GM19240 (cell line): Measurements from ENCODE around the gene TPRG1.

ENCODE experiments used
- DNase-seq: peaks from one replicate; pipeline ENCODE4 v3.0.0; 2011; ENCODE audit warnings: low spot score; ENCODE audit not compliant: insufficient read length

TPRG1 gene

GRCh38 chr3:189165092-189165612 is 6.6 kb upstream of the TPRG1 start:
- no peak for DNase-seq

GRCh38 chr3:189166321-189166720 is 5.5 kb upstream of the TPRG1 start:
- no peak for DNase-seq

GRCh38 chr3:189167027-189167766 is 4.6 kb upstream of the TPRG1 start:
- no peak for DNase-seq

- no peak for DNase-seq
Observed at GRCh38 chr3:189168711-189169110, 3.1 kb upstream of the TPRG1 start.

GRCh38 chr3:189169728-189170127 is 2.0 kb upstream of the TPRG1 start:
- no peak for DNase-seq

GRCh38 chr3:189170559-189170958 is 1.2 kb upstream of the TPRG1 start:
- no peak for DNase-seq

- DNase-seq, result no peak
Observed at GRCh38 chr3:189172668-189173419, 1.1 kb downstream of the TPRG1 start.

- DNase-seq, result no peak
Observed at GRCh38 chr3:189184566-189184965, 12.8 kb downstream of the TPRG1 start.

- no peak for DNase-seq
Observed at GRCh38 chr3:189186101-189186500, 14.3 kb downstream of the TPRG1 start.

- no peak for DNase-seq
Observed at GRCh38 chr3:189188466-189188865, 16.7 kb downstream of the TPRG1 start.

- DNase-seq, result no peak
Observed at GRCh38 chr3:189192725-189193124, 21.0 kb downstream of the TPRG1 start.

GRCh38 chr3:189195302-189195701 is 23.5 kb downstream of the TPRG1 start:
- no peak for DNase-seq

- DNase-seq, result no peak
Observed at GRCh38 chr3:189202106-189202505, 30.3 kb downstream of the TPRG1 start.

GRCh38 chr3:189202583-189202982 is 30.8 kb downstream of the TPRG1 start:
- DNase-seq, result no peak

GRCh38 chr3:189204167-189204866 is 32.5 kb downstream of the TPRG1 start:
- no peak for DNase-seq

GRCh38 chr3:189204937-189205336 is 33.2 kb downstream of the TPRG1 start:
- no peak for DNase-seq

- DNase-seq, result no peak
Observed at GRCh38 chr3:189210251-189210770, 38.5 kb downstream of the TPRG1 start.

GRCh38 chr3:189212681-189213080 is 40.9 kb downstream of the TPRG1 start:
- no peak for DNase-seq

GRCh38 chr3:189214651-189215050 is 42.9 kb downstream of the TPRG1 start:
- DNase-seq, result no peak

- DNase-seq, result no peak
Observed at GRCh38 chr3:189222927-189223636, 51.3 kb downstream of the TPRG1 start.

- DNase-seq, result no peak
Observed at GRCh38 chr3:189225431-189225830, 53.7 kb downstream of the TPRG1 start.
